AG10803 (cell line): ENCODE measurements around the gene ASXL3.

Experiments used
- DNase-seq: peaks from one replicate; pipeline ENCODE4 v3.0.0; 2010; ENCODE audit warnings: low read depth
- H3K4me3 ChIP-seq: 2 replicates; pipeline ENCODE4 v1.5.1; 2011; ENCODE audit warnings: mild to moderate bottlenecking, low read length, control low read depth
- TF ChIP-seq, protein P1 (sequence below): conservative IDR thresholded peaks from 2 replicates; pipeline ENCODE4 v1.5.1; 2011; ENCODE audit warnings: mild to moderate bottlenecking, low read length, control low read depth, inconsistent platforms

ASXL3 gene

DNA sequence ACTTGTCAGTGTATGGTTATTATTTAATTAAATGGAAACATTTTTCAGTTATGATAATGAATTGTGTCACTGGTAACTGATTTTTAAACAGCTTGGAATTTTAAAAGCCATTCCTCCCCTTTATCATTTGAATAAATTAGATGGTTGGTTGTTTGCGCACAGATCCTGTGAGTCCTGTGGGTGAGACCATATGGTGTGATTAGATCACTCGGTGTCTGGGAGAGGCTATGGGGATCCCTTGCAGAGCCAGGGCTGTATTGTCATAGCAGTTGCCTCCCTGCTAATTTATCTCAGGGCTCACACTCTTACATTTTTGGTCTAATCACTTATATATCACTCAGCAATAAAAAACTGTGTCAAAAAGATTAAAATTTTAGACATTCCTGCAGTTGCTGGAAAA, 133.5 kb downstream of the ASXL3 start:
- TF ChIP-seq, protein P1, sequence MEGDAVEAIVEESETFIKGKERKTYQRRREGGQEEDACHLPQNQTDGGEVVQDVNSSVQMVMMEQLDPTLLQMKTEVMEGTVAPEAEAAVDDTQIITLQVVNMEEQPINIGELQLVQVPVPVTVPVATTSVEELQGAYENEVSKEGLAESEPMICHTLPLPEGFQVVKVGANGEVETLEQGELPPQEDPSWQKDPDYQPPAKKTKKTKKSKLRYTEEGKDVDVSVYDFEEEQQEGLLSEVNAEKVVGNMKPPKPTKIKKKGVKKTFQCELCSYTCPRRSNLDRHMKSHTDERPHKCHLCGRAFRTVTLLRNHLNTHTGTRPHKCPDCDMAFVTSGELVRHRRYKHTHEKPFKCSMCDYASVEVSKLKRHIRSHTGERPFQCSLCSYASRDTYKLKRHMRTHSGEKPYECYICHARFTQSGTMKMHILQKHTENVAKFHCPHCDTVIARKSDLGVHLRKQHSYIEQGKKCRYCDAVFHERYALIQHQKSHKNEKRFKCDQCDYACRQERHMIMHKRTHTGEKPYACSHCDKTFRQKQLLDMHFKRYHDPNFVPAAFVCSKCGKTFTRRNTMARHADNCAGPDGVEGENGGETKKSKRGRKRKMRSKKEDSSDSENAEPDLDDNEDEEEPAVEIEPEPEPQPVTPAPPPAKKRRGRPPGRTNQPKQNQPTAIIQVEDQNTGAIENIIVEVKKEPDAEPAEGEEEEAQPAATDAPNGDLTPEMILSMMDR: no peak
- DNase-seq: no peak
- no peak overlapping the region for H3K4me3 ChIP-seq

DNA sequence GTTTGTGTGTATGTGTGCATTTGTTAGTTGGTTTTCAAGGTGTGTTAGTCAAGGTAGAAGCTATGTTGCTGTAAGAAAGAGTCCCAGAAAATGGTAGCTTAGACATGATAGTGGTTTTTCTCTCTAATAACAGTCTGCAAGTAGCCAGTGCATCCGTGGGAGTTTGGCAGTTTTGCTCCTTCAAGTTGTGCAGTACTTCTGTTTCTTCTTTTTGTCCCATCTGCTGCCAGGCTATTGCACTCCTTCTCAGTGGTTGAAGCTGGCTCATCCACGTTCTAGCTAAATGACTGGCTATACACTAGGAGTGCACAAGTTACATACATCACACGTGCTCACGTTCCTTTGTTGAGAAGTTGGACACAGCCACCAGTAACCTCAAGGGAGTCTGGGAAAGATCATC, 134.7 kb downstream of the ASXL3 start:
- TF ChIP-seq, protein P1: no peak
- H3K4me3 ChIP-seq: no peak overlapping the region
- DNase-seq: no peak

DNA sequence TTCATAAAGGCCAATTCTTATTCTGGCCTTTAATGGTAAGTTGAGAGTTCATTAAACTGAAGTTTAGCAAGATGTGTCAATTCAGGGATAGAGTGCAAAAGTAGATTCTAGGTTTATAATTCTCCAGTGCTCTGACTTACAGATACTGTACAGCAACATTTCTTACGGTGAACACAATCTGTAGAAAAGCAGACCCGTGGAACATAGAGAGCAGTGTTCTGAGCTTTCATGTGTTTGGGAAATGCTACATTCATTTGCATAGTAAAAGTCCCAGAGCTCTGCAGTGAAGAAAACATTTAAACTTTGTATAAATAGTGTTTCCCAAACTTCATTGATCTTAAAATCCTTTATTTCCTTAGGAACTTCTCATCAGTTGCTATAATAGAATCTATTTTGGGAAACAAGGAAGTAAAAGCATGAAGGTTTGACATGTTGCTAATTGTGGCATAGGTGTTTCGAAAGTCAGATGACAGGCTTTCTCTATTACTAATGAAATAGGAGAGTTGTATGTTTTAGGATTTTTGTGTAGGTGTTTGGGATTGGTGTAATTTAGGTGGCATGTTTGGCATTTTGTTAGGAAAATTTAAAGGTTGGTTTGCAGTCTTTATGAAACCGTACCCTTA, 138.2 kb downstream of the ASXL3 start:
- no peak for DNase-seq
- no peak overlapping the region for H3K4me3 ChIP-seq
- TF ChIP-seq, protein P1: no peak

DNA sequence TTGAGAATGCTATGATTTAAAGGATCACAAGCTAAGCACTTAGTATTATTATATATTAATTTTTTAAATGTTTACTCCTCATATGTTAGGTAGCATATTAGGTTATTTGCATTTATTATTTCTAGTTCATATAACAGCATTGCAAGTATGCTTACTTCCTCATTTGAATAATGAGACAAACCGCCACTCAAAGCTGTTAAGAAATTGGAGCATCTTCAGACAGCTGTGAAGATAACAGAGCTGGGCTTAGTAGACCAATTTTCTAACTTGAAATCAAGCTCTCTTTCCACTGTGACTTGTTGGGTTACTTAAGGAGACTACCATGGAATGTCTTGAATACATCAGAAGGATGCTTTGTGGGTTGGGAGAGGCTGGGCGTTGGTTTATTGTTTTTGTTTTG, 139.3 kb downstream of the ASXL3 start:
- no peak overlapping the region for H3K4me3 ChIP-seq
- TF ChIP-seq, protein P1: no peak
- no peak for DNase-seq

DNA sequence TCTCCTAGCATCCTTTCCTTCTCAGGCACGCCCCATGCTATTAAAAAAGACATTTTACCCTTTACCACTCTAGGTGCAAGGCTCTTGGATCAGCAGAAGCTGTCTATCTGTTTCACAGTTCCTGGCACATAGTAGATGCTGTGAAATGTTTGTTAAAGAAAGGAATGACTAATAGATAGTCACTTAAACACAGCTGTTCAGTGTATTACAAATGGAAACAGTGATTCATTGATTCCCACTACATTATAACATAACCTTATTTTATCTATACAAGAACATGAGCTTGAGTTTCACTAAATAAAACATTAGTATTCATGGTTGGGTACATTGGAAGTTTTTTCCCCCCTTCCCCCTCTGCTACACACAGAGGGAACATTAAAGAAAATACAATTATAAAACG, 142.1 kb downstream of the ASXL3 start:
- peak; percentile 3 for DNase-seq
- H3K4me3 ChIP-seq: no peak overlapping the region
- TF ChIP-seq, protein P1: no peak

DNA sequence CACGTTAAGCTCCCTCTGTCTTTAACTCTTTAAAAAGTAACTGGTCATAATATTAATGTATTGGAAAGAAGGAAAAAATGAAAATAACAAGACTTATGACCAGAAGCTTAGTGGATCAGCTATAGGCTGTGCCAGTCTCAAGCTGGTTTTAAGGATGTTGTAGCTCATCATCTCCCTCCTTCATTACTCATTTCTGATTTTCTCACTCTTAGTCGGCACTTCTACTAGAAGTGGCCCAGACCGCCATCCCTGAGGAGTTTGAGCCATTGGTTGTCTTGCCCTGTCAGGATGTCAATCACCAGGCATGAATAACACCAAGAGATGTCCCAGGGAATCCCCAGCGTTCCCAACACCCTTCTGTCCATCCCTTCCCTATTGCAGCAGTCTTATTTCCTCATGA, 151.5 kb downstream of the ASXL3 start:
- TF ChIP-seq, protein P1: no peak
- H3K4me3 ChIP-seq: no peak overlapping the region
- no peak for DNase-seq

DNA sequence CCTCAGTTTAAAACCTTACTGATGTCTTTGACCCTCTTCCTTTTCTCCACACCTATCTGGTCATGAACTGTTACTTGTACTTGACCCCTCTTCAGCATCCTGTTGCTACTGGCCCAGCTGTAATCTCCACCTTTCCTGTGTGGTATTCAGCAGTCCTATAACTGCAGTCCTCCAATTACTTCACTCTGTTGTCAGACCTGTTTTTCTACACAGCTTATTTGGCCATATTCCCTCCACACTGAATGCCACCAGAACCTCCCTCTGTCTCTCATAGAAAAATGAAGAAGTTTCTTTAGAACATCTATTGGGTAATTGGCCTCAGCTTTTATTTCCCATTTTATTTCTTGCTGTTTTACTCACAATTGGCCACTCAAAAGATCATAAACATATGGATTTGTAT, 155.4 kb downstream of the ASXL3 start:
- TF ChIP-seq, protein P1: no peak
- no peak for DNase-seq
- H3K4me3 ChIP-seq: no peak overlapping the region
